Measurements from ENCODE around the gene ZNF439. TPM values are rescaled to one million over a fixed set of nuclear protein-coding genes. Genes with fewer than 3 reads are reported as not detected.
"Not testable (repeated sequence)": the region's sequence is repeated elsewhere in the genome, so short reads cannot be mapped to it uniquely, and the experiment has no call there.

Gene ZNF439
- total RNA-seq, 2 donors from 2014 or later: 8.5 to 16.1 TPM

- DNase-seq (ENCODE audit: low spot score): no peak
- H3K27ac ChIP-seq: no peak overlapping the region
- H3K9me3 ChIP-seq: no peaks in the 10 kb centered on the region
- TF ChIP-seq POLR2AphosphoS5 (IDR thresholded peaks at IDR 0.05) (no peak), CTCF (IDR thresholded peaks at IDR 0.05) (no peak), POLR2A (IDR thresholded peaks at IDR 0.05) (no peak)
- no peaks in the 10 kb centered on the region for H3K27me3 ChIP-seq (replicated peaks; ENCODE audit: insufficient read depth)
- intact Hi-C loops (cut with DNase I): loop anchor here (5.0 to 10.0 kb wide), 2 partner anchors 182 to 260 kb away; partner anchors contain the start of genes ZNF20 and ZNF844
- no peaks in the 10 kb centered on the region for H3K4me1 ChIP-seq (replicated peaks)
- H3K36me3 ChIP-seq: no peaks in the 10 kb centered on the region
- 61% methylated on average over 2 of the region's 2 CpGs for WGBS
- no peak overlapping the region for H3K4me3 ChIP-seq
Observed at GRCh38 chr19:11882606-11883005, 34.1 kb downstream of the ZNF439 start.

- no peak for DNase-seq (ENCODE audit: low spot score)
- no peak for TF ChIP-seq CTCF (IDR thresholded peaks at IDR 0.05)
- TF ChIP-seq POLR2AphosphoS5 (IDR thresholded peaks at IDR 0.05): no peak
- no peak for TF ChIP-seq POLR2A (IDR thresholded peaks at IDR 0.05)
- peak overlapping the region; percentile 92 to 96 for H3K27ac ChIP-seq
- WGBS: 24% methylated on average over 7 of the region's 7 CpGs
- H3K4me1 ChIP-seq (replicated peaks): no peaks in the 10 kb centered on the region
- no peaks in the 10 kb centered on the region for H3K9me3 ChIP-seq
- H3K36me3 ChIP-seq: no peaks in the 10 kb centered on the region
- H3K27me3 ChIP-seq (replicated peaks; ENCODE audit: insufficient read depth): no peaks in the 10 kb centered on the region
- intact Hi-C loops (cut with DNase I): loop anchor here (2.0 to 10.0 kb wide), 2 partner anchors 102 to 178 kb away; partner anchors contain the start of gene ZNF844
- H3K4me3 ChIP-seq: peak overlapping the region; percentile 57 to 75
Observed at GRCh38 chr19:11887234-11887610, 38.7 kb downstream of the ZNF439 start.

- Histone ChIP-seq H3K27me3 (replicated peaks; ENCODE audit: insufficient read depth) (no peaks in the 10 kb centered on the region), H3K27ac (peak within 1 kb of the TSS; percentile 92 to 96), H3K4me1 (replicated peaks) (no peaks in the 10 kb centered on the region), H3K36me3 (no peaks in the 10 kb centered on the region), H3K4me3 (peak within 1 kb of the TSS; percentile 57 to 75), H3K9me3 (no peaks in the 10 kb centered on the region)
- under 1% methylated on average over 51 of the region's 56 CpGs for WGBS
- TF ChIP-seq POLR2A (IDR thresholded peaks at IDR 0.05) (peak; percentile 53), CTCF (IDR thresholded peaks at IDR 0.05) (peak in 3 of 4 experiments; percentile 26 to 42 (median 33)), POLR2AphosphoS5 (IDR thresholded peaks at IDR 0.05) (peak; percentile 82)
- intact Hi-C loops (cut with DNase I): loop anchor here (2.0 to 10.0 kb wide), 2 partner anchors 101 to 177 kb away; partner anchors contain the start of gene ZNF844
- peak; percentile 91 for DNase-seq (ENCODE audit: low spot score)
Observed at GRCh38 chr19:11887611-11888531, 39.3 kb downstream of the ZNF439 start, which contains the start of gene ZNF69. Gene ZNF69, plus strand, starts transcription at chr19:11887782. Its CDS starts 142 bp downstream, at chr19:11887924.

GRCh38 chr19:11889901-11890300 is 41.4 kb downstream of the ZNF439 start:
- peak overlapping the region in 1 of 2 donors; percentile 96 for H3K27ac ChIP-seq
- not testable (repeated sequence) for DNase-seq (ENCODE audit: low spot score); H3K4me3 ChIP-seq; H3K9me3 ChIP-seq; H3K4me1 ChIP-seq (replicated peaks); H3K27me3 ChIP-seq (replicated peaks; ENCODE audit: insufficient read depth); H3K36me3 ChIP-seq
- intact Hi-C loops (cut with DNase I): loop anchor here (10.0 kb wide), 1 partner anchor 175 kb away; the partner anchor contains the start of gene ZNF844
- WGBS: 53% methylated on average over 6 of the region's 6 CpGs

- H3K4me3 ChIP-seq: no peak overlapping the region
- no peak for DNase-seq (ENCODE audit: low spot score)
- H3K4me1 ChIP-seq (replicated peaks): no peaks in the 10 kb centered on the region
- no peaks in the 10 kb centered on the region for H3K9me3 ChIP-seq
- no peaks in the 10 kb centered on the region for H3K27me3 ChIP-seq (replicated peaks; ENCODE audit: insufficient read depth)
- intact Hi-C loops (cut with DNase I): no loop called here
- H3K27ac ChIP-seq: peak overlapping the region in 1 of 2 donors; percentile 96
- WGBS: 53% methylated on average over 5 of the region's 5 CpGs
- no peak for TF ChIP-seq CTCF (IDR thresholded peaks at IDR 0.05)
- TF ChIP-seq POLR2AphosphoS5 (IDR thresholded peaks at IDR 0.05): no peak
- no peak for TF ChIP-seq POLR2A (IDR thresholded peaks at IDR 0.05)
- H3K36me3 ChIP-seq: no peaks in the 10 kb centered on the region
Observed at GRCh38 chr19:11890634-11891033, 42.1 kb downstream of the ZNF439 start.
